Astrocyte of the cerebellum (primary cell): Measurements from ENCODE around the gene CST1.
"Not testable (repeated sequence)": the region's sequence is repeated elsewhere in the genome, so short reads cannot be mapped to it uniquely, and the experiment has no call there.

ENCODE experiments used
- DNase-seq: peaks from one replicate; pipeline ENCODE4 v3.0.0-alpha.2; 2011; ENCODE audit warnings: low read depth
- H3K4me3 ChIP-seq: 2 replicates; pipeline ENCODE4 v1.5.1; 2011; ENCODE audit warnings: mild to moderate bottlenecking, low read depth, low read length, moderate library complexity
- in situ Hi-C: cut with HindIII; loops from 2 replicates; pipeline ENCODE4 v1.10.0; 2017; ENCODE audit warnings: low sequenced_read_pairs
- TF ChIP-seq, protein P1 (sequence below): IDR thresholded peaks from 2 replicates; pipeline ENCODE4 v1.5.1; 2012; ENCODE audit warnings: low read length, low read depth, moderate library complexity, mild to moderate bottlenecking; ENCODE audit errors: missing control alignments

Gene CST1

GRCh38 chr20:23746321-23746720, 4.4 kb downstream of the CST1 start:
- no peak overlapping the region for H3K4me3 ChIP-seq
- no peak for DNase-seq
- in situ Hi-C loops: no loop called here
- TF ChIP-seq, protein P1, sequence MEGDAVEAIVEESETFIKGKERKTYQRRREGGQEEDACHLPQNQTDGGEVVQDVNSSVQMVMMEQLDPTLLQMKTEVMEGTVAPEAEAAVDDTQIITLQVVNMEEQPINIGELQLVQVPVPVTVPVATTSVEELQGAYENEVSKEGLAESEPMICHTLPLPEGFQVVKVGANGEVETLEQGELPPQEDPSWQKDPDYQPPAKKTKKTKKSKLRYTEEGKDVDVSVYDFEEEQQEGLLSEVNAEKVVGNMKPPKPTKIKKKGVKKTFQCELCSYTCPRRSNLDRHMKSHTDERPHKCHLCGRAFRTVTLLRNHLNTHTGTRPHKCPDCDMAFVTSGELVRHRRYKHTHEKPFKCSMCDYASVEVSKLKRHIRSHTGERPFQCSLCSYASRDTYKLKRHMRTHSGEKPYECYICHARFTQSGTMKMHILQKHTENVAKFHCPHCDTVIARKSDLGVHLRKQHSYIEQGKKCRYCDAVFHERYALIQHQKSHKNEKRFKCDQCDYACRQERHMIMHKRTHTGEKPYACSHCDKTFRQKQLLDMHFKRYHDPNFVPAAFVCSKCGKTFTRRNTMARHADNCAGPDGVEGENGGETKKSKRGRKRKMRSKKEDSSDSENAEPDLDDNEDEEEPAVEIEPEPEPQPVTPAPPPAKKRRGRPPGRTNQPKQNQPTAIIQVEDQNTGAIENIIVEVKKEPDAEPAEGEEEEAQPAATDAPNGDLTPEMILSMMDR: no peak

DNA sequence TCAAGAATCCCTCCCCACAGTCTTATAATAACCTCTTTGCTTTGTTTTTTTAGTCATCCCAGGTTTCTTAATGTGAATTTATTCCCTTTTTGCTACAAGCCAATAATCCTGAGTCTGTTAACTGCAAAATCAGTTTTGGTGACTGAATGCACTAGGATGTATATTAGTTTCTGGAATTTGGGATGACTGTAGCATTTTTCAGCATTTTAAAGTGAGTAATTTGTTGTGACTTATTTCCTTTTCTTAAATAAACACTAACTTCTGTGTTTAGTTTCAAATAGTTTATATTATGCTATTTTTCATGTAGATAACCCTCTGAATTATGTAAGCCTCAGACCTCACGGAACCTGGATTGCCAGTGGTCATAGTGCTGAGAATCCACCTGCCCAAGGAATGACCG, 5.5 kb downstream of the CST1 start:
- in situ Hi-C loops: no loop called here
- DNase-seq: no peak
- TF ChIP-seq, protein P1: no peak
- H3K4me3 ChIP-seq: no peak overlapping the region

DNA sequence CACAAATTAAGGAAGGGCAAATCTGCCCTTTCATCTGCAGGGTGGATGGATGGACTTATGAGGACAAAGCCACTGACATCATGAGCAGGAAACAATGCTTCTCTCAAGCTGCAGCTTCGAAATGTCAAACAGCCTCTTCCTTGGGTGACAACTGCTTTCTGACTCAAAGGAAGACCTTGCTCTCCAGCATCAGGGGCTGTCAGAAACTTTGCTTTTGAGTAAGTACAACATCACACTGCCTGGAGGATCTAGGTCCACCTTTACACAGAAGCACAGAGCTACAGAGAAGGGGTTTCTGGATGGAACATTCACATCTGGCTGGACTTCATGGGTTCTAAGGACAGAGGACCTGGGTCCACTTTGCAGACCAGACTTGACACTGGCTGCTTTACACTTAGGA, 5.9 kb downstream of the CST1 start:
- no peak for DNase-seq
- H3K4me3 ChIP-seq: no peak overlapping the region
- TF ChIP-seq, protein P1: no peak
- in situ Hi-C loops: no loop called here

DNA sequence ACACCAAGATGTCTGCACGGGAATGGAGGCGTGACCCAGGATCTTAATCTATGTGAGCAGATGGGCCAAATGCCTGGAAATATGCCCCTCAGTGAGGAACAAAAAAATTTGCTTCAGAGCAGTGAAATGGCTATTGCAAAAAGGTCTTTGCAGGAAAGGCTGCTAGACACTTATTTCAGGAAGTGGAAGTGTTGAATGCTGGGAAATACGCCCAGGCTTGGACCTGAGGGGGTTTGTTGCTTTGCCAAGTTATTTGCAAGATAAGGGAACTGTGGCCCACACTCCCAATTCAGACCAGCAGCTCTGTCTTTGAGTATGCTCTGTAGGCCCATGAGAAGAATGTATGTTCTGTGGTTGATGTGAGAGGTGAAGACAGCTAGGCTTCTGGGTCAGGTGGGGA, 15.3 kb downstream of the CST1 start:
- H3K4me3 ChIP-seq, in situ Hi-C loops, DNase-seq: not testable (repeated sequence)

- in situ Hi-C loops, DNase-seq, H3K4me3 ChIP-seq: not testable (repeated sequence)
Observed at GRCh38 chr20:23734949-23735348, 15.8 kb downstream of the CST1 start.

GRCh38 chr20:23734440-23734839, 16.3 kb downstream of the CST1 start:
- H3K4me3 ChIP-seq, in situ Hi-C loops, DNase-seq: not testable (repeated sequence)

GRCh38 chr20:23727016-23727415, 23.7 kb downstream of the CST1 start:
- no peak overlapping the region for H3K4me3 ChIP-seq
- in situ Hi-C loops: no loop called here
- no peak for DNase-seq
- TF ChIP-seq, protein P1: no peak

DNA sequence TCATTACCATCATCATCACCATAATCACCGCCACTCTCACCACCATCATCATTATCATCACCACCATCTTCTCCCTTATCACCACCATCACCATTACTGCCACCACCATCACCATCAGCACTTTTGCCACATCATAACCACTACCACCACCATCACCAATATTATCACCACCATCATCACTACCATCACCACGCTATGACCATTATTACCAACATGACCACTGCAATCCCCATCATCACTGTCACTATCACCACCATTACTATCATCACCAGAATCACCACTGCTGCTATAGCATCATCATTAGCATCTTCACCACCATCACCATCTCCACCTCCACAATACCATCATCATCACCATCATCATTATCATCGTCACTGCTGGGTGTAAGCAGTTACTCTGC, 25.6 kb downstream of the CST1 start:
- DNase-seq: no peak
- H3K4me3 ChIP-seq: no peak overlapping the region
- in situ Hi-C loops: no loop called here
- TF ChIP-seq, protein P1: no peak
